BLaER1 (cell line): ENCODE results near the gene FRMPD1.

Experiments
- H3K27ac ChIP-seq: shearing (Covaris generic); formaldehyde crosslinking; 2 replicates; pipeline ENCODE4 v1.8.1; 2022
- H3K27me3 ChIP-seq: shearing (Covaris generic); formaldehyde crosslinking; 2 replicates; pipeline ENCODE4 v1.8.1; 2022
- H3K36me3 ChIP-seq: shearing (Covaris generic); formaldehyde crosslinking; 2 replicates; pipeline ENCODE4 v1.8.1; 2022
- H3K4me1 ChIP-seq: shearing (Covaris generic); formaldehyde crosslinking; 2 replicates; pipeline ENCODE4 v1.8.1; 2022
- H3K4me2 ChIP-seq: shearing (Covaris generic); formaldehyde crosslinking; 2 replicates; pipeline ENCODE4 v1.8.1; 2022
- H3K4me3 ChIP-seq: shearing (Covaris generic); formaldehyde crosslinking; 2 replicates; pipeline ENCODE4 v1.8.1; 2022
- H3K9ac ChIP-seq: shearing (Covaris generic); formaldehyde crosslinking; 2 replicates; pipeline ENCODE4 v1.8.1; 2022
- H3K9me3 ChIP-seq: shearing (Covaris generic); formaldehyde crosslinking; 2 replicates; pipeline ENCODE4 v1.8.1; 2022
- H4K20me1 ChIP-seq: shearing (Covaris generic); formaldehyde crosslinking; 2 replicates; pipeline ENCODE4 v1.8.1; 2022
- Cebpa-rat ChIP-seq: shearing (Covaris generic); IDR thresholded peaks from 2 replicates; pipeline ENCODE4 v1.8.1; 2022

Gene FRMPD1

GRCh38 chr9:37652261-37652660 is 1.5 kb downstream of the FRMPD1 start:
- Histone ChIP-seq H3K27me3 (no peaks in the 10 kb centered on the region), H3K9me3 (no peaks in the 10 kb centered on the region), H3K4me2 (peak overlapping the region; percentile 99), H3K36me3 (no peaks in the 10 kb centered on the region), H3K27ac (no peak overlapping the region), H4K20me1 (no peaks in the 10 kb centered on the region), H3K9ac (no peak overlapping the region; the same call in 1 of the 2 replicates), H3K4me3 (no peak overlapping the region), H3K4me1 (peaks cover 51% of the 10 kb centered on the region)
- TF ChIP-seq Cebpa-rat = no peak

- H3K9me3 ChIP-seq = no peaks in the 10 kb centered on the region
- peaks cover 50% of the 10 kb centered on the region for H3K4me1 ChIP-seq
- no peak overlapping the region for H3K9ac ChIP-seq
- H3K4me3 ChIP-seq = no peak overlapping the region
- H3K36me3 ChIP-seq = no peaks in the 10 kb centered on the region
- no peak for TF ChIP-seq Cebpa-rat
- H3K4me2 ChIP-seq = peak overlapping the region; percentile 99; the same call in 1 of the 2 replicates
- no peaks in the 10 kb centered on the region for H4K20me1 ChIP-seq
- no peak overlapping the region for H3K27ac ChIP-seq
- no peaks in the 10 kb centered on the region for H3K27me3 ChIP-seq
Observed at GRCh38 chr9:37653385-37653784, 2.6 kb downstream of the FRMPD1 start.

- Histone ChIP-seq H3K36me3 (no peaks in the 10 kb centered on the region), H4K20me1 (no peaks in the 10 kb centered on the region), H3K27me3 (no peaks in the 10 kb centered on the region), H3K27ac (no peak overlapping the region), H3K9ac (no peak overlapping the region), H3K4me1 (peaks cover 23% of the 10 kb centered on the region), H3K4me2 (no peak overlapping the region), H3K4me3 (no peak overlapping the region), H3K9me3 (no peaks in the 10 kb centered on the region)
- no peak for TF ChIP-seq Cebpa-rat
Observed at GRCh38 chr9:37656936-37657335, 6.2 kb downstream of the FRMPD1 start.

GRCh38 chr9:37660691-37661090 is 9.9 kb downstream of the FRMPD1 start:
- Histone ChIP-seq H3K9ac (no peak overlapping the region), H3K4me3 (no peak overlapping the region), H3K36me3 (no peaks in the 10 kb centered on the region), H3K27me3 (no peaks in the 10 kb centered on the region), H3K27ac (no peak overlapping the region), H3K9me3 (no peaks in the 10 kb centered on the region), H4K20me1 (no peaks in the 10 kb centered on the region), H3K4me1 (peaks cover 32% of the 10 kb centered on the region), H3K4me2 (no peak overlapping the region)
- no peak for TF ChIP-seq Cebpa-rat

GRCh38 chr9:37663926-37664325 is 13.2 kb downstream of the FRMPD1 start:
- no peak overlapping the region for H3K4me3 ChIP-seq
- peaks cover 61% of the 10 kb centered on the region for H3K4me1 ChIP-seq
- no peaks in the 10 kb centered on the region for H3K36me3 ChIP-seq
- no peak overlapping the region for H3K27ac ChIP-seq
- 0 out of 2 replicates have a peak overlapping the region, but pooled peaks have one; percentile 31 for H3K4me2 ChIP-seq
- H3K9ac ChIP-seq = no peak overlapping the region
- no peaks in the 10 kb centered on the region for H3K9me3 ChIP-seq
- no peaks in the 10 kb centered on the region for H4K20me1 ChIP-seq
- TF ChIP-seq Cebpa-rat = no peak
- no peaks in the 10 kb centered on the region for H3K27me3 ChIP-seq

- Histone ChIP-seq H3K27me3 (no peaks in the 10 kb centered on the region), H4K20me1 (no peaks in the 10 kb centered on the region), H3K4me3 (no peak overlapping the region), H3K9me3 (peaks cover 8% of the 10 kb centered on the region; the same call in 1 of the 2 replicates), H3K4me2 (peak overlapping the region; percentile 82), H3K9ac (no peak overlapping the region), H3K27ac (no peak overlapping the region), H3K36me3 (no peaks in the 10 kb centered on the region), H3K4me1 (peaks cover 59% of the 10 kb centered on the region)
- TF ChIP-seq Cebpa-rat = no peak
Observed at GRCh38 chr9:37667706-37668105, 17.0 kb downstream of the FRMPD1 start.

GRCh38 chr9:37668116-37668601 is 17.4 kb downstream of the FRMPD1 start:
- Histone ChIP-seq H3K4me3 (no peak overlapping the region), H3K4me1 (peaks cover 54% of the 10 kb centered on the region), H3K27ac (no peak overlapping the region), H3K9ac (no peak overlapping the region), H4K20me1 (no peaks in the 10 kb centered on the region), H3K4me2 (peak overlapping the region; percentile 82), H3K9me3 (peaks cover 9% of the 10 kb centered on the region; the same call in 1 of the 2 replicates), H3K36me3 (no peaks in the 10 kb centered on the region), H3K27me3 (no peaks in the 10 kb centered on the region)
- TF ChIP-seq Cebpa-rat = no peak

- Histone ChIP-seq H3K9me3 (peaks cover 17% of the 10 kb centered on the region; the same call in 1 of the 2 replicates), H3K27me3 (no peaks in the 10 kb centered on the region), H3K27ac (no peak overlapping the region), H3K4me3 (no peak overlapping the region), H4K20me1 (no peaks in the 10 kb centered on the region), H3K4me2 (no peak overlapping the region), H3K4me1 (peaks cover 43% of the 10 kb centered on the region), H3K9ac (no peak overlapping the region), H3K36me3 (no peaks in the 10 kb centered on the region)
- no peak for TF ChIP-seq Cebpa-rat
Observed at GRCh38 chr9:37669232-37669631, 18.5 kb downstream of the FRMPD1 start.

GRCh38 chr9:37675661-37676060 is 24.9 kb downstream of the FRMPD1 start:
- Histone ChIP-seq H3K36me3 (no peaks in the 10 kb centered on the region), H3K9me3 (peaks cover 17% of the 10 kb centered on the region; the same call in 1 of the 2 replicates), H3K4me2 (no peak overlapping the region), H3K9ac (no peak overlapping the region), H3K27ac (no peak overlapping the region), H3K27me3 (no peaks in the 10 kb centered on the region), H3K4me1 (peaks cover 5% of the 10 kb centered on the region; the same call in 1 of the 2 replicates), H4K20me1 (no peaks in the 10 kb centered on the region), H3K4me3 (no peak overlapping the region)
- TF ChIP-seq Cebpa-rat = no peak

- H3K4me2 ChIP-seq = no peak overlapping the region
- no peak overlapping the region for H3K4me3 ChIP-seq
- no peaks in the 10 kb centered on the region for H3K27me3 ChIP-seq
- no peaks in the 10 kb centered on the region for H4K20me1 ChIP-seq
- no peak overlapping the region for H3K27ac ChIP-seq
- peaks cover 5% of the 10 kb centered on the region; the same call in 1 of the 2 replicates for H3K4me1 ChIP-seq
- H3K9me3 ChIP-seq = peaks cover 17% of the 10 kb centered on the region; the same call in 1 of the 2 replicates
- no peak for TF ChIP-seq Cebpa-rat
- no peak overlapping the region for H3K9ac ChIP-seq
- no peaks in the 10 kb centered on the region for H3K36me3 ChIP-seq
Observed at GRCh38 chr9:37676411-37676830, 25.7 kb downstream of the FRMPD1 start.

GRCh38 chr9:37677435-37677834 is 26.7 kb downstream of the FRMPD1 start:
- H4K20me1 ChIP-seq = no peaks in the 10 kb centered on the region
- H3K4me2 ChIP-seq = no peak overlapping the region
- no peak for TF ChIP-seq Cebpa-rat
- H3K4me3 ChIP-seq = no peak overlapping the region
- peaks cover 5% of the 10 kb centered on the region; the same call in 1 of the 2 replicates for H3K4me1 ChIP-seq
- no peak overlapping the region for H3K9ac ChIP-seq
- H3K36me3 ChIP-seq = no peaks in the 10 kb centered on the region
- no peaks in the 10 kb centered on the region for H3K27me3 ChIP-seq
- no peak overlapping the region for H3K27ac ChIP-seq
- peaks cover 11% of the 10 kb centered on the region; the same call in 1 of the 2 replicates for H3K9me3 ChIP-seq
